Effector memory CD8-positive, alpha-beta T cell (primary cell): ENCODE data around the gene GNAS.

Experiments used
- ATAC-seq: fragments of 150-1000 bp; cut with Tn5 transposase; replicated peaks from 2 replicates; pipeline ENCODE4 v1.10.0; 2021; ENCODE audit warnings: mild to moderate bottlenecking, moderate library complexity
- DNase-seq, 3 experiments: peaks; one replicate each; pipeline ENCODE4 v3.0.0; 2021
- H3K27ac Mint-ChIP-seq, 2 donors: one replicate each; pipeline ENCODE4 v1.8.0; 2022; ENCODE audit warnings: mild to moderate bottlenecking in 2 of 2, mixed read lengths in 2 of 2, moderate library complexity in 2 of 2
- H3K27me3 Mint-ChIP-seq, 2 donors: one replicate each; pipeline ENCODE4 v1.8.0; 2022; ENCODE audit warnings: mixed read lengths in 2 of 2
- H3K36me3 Mint-ChIP-seq: one replicate; pipeline ENCODE4 v1.8.0; 2022; ENCODE audit warnings: mild to moderate bottlenecking, moderate library complexity, mixed read lengths; ENCODE audit not compliant: insufficient read depth
- H3K4me1 Mint-ChIP-seq, 2 donors: one replicate each; pipeline ENCODE4 v1.8.0; 2022; ENCODE audit warnings: low read depth in 2 of 2, mixed read lengths in 2 of 2
- H3K4me3 Mint-ChIP-seq, 2 donors: one replicate each; pipeline ENCODE4 v1.8.0; 2022; ENCODE audit warnings: mild to moderate bottlenecking in 2 of 2, mixed read lengths in 2 of 2, moderate library complexity in 2 of 2
- H3K9me3 Mint-ChIP-seq, 2 donors: one replicate each; pipeline ENCODE4 v1.8.0; 2022; ENCODE audit warnings: mixed read lengths in 2 of 2

The GNAS gene

DNA sequence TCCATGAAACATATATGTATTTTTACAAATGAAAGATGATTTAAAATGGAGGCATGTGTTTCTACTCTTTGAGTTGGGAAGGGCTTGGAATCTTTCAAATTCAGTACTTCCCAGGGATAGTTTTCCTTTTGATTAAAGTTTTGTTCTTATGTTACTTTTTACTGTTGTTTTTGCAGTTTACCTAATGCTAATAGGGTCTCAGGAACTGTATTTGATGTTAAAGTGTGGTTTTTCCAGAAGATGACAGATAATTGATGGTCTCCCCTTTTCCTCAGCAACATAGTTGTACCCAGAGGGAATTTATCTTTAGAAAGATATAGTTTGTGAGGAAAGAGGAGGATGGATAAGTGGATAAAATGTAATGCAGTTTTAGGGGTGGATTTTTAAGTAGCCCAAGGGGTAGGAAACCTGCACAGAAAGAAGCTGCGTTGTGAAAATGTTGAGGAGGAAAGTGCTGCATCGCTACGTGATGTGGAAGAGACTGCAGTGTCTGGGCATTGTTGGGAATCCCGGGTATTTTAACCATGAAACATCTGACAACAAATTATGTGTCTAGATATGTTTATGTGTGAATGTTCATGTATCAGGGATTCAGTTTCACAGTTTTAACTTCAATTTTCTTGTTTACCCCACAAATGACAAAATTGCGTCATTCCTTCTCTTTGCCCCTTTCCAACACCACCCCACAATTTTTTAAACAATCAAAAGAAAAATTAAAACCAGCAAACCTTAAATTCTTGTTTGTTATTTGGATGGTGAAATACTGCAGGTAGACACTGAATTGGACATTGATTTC is 42.3 kb downstream of the GNAS start:
- no peaks in the 10 kb centered on the region for H3K9me3 Mint-ChIP-seq
- H3K4me1 Mint-ChIP-seq = peaks cover 45 to 66% of the 10 kb centered on the region in 2 donors
- peak overlapping the region; percentile 78 to 97 for H3K4me3 Mint-ChIP-seq
- ATAC-seq (no peak), DNase-seq (no peak)
- peak overlapping the region; percentile 96 to 98 for H3K27ac Mint-ChIP-seq
- H3K27me3 Mint-ChIP-seq = no peaks in the 10 kb centered on the region
- peaks cover 80% of the 10 kb centered on the region for H3K36me3 Mint-ChIP-seq

DNA sequence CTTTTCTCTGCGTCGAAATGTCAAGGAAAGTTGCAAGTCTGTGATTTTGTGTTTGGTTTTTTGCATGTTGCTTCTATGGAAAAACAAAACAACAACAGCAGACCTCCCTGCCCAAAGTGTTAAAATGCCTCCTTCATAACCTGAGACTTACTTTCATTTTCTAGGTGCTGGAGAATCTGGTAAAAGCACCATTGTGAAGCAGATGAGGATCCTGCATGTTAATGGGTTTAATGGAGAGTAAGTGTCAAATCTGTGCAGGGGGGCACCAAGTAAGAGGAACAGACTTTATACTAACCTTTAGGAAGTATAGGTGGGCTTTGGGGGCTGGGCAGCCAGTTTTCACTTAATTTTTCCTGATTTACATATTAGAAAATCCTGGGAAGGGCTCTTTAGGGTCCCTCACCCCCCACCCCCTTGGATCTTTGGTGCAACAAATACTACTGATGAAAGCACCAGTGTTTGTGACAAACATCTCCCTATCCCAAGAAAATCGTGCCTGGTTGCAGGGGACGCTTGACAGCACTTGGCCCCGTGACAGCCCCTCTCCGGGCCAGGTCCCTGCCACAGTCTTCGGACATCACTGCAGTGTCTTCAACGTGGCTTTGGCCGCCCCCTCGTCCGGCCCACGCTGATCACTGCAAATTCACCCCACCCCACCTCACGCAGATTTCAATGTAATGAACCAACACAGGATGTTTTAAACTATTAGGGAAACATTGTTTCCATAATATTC is 43.1 kb downstream of the GNAS start:
- ATAC-seq (no peak), DNase-seq (no peak)
- peaks cover 52 to 74% of the 10 kb centered on the region in 2 donors for H3K4me1 Mint-ChIP-seq

DNA sequence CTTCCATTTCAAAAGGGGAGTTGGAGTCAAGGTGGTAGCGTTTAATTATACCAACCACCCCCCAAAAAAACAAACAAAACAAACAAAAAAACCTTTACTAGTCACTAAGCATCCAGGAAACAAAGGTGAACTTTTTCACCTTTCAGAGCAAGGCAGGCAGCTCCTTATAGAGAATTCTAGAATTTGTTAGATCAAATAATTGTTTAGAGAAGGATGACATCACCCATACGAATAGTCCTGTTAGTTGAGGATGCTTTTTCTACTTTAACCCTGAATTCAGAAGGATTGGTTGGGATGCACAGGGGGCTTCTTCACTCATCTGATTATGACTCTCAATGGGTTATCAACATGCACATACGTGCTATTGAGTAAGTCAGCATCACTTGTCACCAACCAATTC is 44.3 kb downstream of the GNAS start:
- Mint-ChIP-seq H3K27ac (peak overlapping the region; percentile 86 to 96), H3K9me3 (no peaks in the 10 kb centered on the region), H3K27me3 (no peaks in the 10 kb centered on the region), H3K4me3 (no peak overlapping the region), H3K4me1 (peaks cover 55 to 82% of the 10 kb centered on the region in 2 donors), H3K36me3 (peaks cover 83% of the 10 kb centered on the region)
- DNase-seq (no peak), ATAC-seq (no peak)

More for the DNA sequence above, 43.1 kb downstream of the GNAS start:
- Mint-ChIP-seq H3K36me3 (peaks cover 80% of the 10 kb centered on the region), H3K9me3 (no peaks in the 10 kb centered on the region), H3K4me3 (peak overlapping the region; percentile 78 to 97), H3K27me3 (no peaks in the 10 kb centered on the region), H3K27ac (peak overlapping the region; percentile 96 to 98)

DNA sequence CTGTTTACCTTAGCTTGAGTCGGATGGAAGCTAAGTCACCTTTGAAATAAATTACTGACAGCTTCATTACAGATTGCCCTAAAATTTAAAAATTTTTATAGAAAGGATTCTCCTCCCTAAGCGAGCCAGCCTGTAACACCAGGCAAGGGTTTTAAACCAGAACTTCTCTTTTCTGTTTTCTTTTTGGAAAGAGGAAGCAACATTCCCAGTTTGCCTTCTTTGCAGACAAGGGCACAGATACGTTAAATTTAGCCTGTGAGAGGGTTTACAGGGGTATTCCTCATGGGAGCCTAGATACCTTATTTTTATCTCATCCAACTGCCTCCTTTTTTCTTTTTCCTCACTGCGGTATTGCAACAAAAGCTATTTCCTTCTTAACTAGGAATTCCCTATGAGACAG is 45.0 kb downstream of the GNAS start:
- peaks cover 83% of the 10 kb centered on the region for H3K36me3 Mint-ChIP-seq
- H3K4me1 Mint-ChIP-seq = peaks cover 57 to 83% of the 10 kb centered on the region in 2 donors
- H3K4me3 Mint-ChIP-seq = no peak overlapping the region
- no peaks in the 10 kb centered on the region for H3K9me3 Mint-ChIP-seq
- peak overlapping the region; percentile 58 to 86 for H3K27ac Mint-ChIP-seq
- DNase-seq = no peak
- ATAC-seq = no peak
- no peaks in the 10 kb centered on the region for H3K27me3 Mint-ChIP-seq

DNA sequence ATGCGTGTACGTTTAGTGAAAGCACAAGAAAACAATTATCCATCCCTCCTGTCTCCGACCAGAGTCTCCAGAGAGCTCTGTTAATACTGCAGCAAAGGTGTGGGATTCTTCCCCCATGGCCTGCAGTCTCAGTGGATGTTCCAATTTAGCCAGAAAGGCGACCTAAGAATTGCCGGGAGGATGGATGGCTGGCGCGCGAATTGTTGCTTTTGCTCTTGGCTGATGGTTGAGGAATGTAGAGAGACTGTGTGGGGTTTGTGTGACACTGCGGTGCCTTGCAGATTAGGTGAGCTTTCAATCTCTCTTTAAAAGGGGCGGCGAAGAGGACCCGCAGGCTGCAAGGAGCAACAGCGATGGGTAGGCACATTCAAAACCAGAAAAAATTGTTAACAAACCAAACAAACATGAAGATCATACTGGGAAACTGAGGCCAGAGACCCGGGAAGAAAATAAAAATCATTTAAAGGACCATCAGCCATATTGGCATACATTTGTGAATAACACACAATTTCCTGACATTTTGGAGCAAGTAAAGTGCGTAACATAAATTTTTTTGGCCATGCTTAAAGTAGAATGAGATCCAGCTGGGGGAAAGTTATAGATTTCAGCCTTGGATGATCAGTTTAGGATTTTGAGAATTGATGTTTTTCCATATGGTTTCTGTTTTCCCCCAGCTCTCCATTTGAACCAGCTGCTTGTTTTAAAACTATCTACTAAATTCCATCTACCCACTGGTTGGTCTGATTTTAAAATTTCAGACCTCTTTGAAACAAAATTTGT is 46.3 kb downstream of the GNAS start:
- H3K27me3 Mint-ChIP-seq = no peaks in the 10 kb centered on the region

DNA sequence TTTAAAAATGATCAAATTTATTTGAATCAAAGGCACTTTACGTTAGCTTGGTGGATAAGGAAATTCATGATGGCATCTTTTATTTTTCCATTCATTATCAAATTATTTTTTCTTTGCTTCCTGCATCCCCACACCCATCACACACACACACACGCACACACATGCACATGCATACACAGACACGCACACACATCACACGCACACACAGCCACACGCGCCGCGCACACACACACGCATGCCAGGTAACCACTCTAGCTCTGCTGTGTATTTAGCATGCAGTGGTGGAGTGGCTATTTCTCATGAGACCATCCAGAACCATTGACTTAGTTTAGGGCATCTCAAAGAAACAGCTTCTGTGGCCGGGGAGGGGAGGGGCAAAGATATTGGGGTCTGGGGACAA is 47.0 kb downstream of the GNAS start:
- ATAC-seq (no peak), DNase-seq (no peak)
- Mint-ChIP-seq H3K9me3 (no peaks in the 10 kb centered on the region), H3K4me1 (peaks cover 54 to 73% of the 10 kb centered on the region in 2 donors), H3K27me3 (no peaks in the 10 kb centered on the region), H3K27ac (peak overlapping the region in 1 of 2 donors; percentile 56), H3K4me3 (no peak overlapping the region), H3K36me3 (peaks cover 89% of the 10 kb centered on the region)

More for the DNA sequence above, 46.3 kb downstream of the GNAS start:
- Mint-ChIP-seq H3K9me3 (no peaks in the 10 kb centered on the region), H3K4me3 (peak overlapping the region in 1 of 2 donors; percentile 1), H3K27ac (peak overlapping the region; percentile 1 to 56), H3K4me1 (peaks cover 57 to 79% of the 10 kb centered on the region in 2 donors), H3K36me3 (peaks cover 83% of the 10 kb centered on the region)
- ATAC-seq (no peak), DNase-seq (no peak)

DNA sequence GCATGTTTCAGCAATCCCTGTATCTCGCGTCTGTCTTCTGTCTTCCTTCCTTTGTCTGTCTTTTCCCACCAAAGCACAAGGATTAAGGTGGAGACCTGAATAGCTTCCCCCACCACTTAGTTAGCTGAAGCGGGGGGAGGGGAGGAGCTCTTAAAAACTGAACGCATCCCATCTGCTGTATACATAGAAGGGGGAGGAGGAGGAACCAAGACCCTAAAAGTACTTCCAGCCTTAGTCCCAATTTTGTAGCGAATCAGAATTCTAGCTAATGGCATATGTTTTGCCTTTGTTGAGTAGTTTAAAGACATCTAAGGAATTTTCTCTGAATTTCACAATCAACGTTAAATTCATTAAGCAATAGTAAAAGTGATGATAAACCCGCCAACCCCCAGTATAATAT is 47.9 kb downstream of the GNAS start:
- Mint-ChIP-seq H3K9me3 (no peaks in the 10 kb centered on the region), H3K36me3 (peaks cover 95% of the 10 kb centered on the region), H3K27me3 (no peaks in the 10 kb centered on the region), H3K4me3 (no peak overlapping the region), H3K4me1 (peaks cover 49 to 71% of the 10 kb centered on the region in 2 donors), H3K27ac (peak overlapping the region in 1 of 2 donors; percentile 24)
- no peak for DNase-seq
- no peak for ATAC-seq

DNA sequence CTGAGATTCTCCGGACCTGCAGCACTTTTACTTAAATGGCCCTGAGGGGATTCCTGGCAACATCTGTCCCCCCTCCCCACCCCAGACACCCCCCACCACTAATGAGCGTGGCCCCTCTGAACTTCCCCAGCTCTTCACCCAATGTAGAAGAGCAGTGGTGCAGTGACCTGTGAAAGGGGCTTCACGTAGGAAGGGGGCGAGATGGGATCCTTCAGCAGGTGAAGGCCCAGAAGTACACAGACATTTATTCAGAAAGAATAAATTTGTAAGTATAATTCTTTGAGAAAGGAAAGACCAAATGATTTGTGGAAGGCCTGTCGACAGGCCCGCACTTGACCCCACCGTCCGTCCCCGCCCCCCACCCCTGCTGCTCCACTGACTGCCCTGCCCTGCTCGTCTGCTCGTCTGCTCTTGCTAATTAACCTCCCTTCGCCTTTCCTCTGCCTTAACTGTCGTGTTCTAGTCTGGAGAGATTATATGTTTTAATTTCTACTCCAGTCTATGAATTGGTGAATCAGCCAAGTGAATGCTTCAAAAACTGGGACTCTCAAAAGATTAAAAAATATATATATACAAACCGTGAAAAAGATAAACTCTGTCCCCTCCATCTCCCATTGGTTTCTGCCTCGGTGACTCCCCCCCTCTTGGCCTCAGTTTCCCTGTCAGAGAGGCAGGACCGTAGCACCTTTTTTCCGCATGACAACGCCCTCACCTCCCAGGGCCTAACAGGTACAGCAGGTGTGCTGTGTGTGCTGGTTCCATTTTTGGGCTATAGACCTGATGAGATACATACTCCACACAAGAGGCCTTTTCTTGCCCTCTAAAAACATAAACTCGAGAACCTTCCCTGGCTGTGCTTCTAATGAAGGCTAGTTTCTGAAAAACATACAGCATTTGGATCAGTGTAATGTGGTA is 49.2 kb downstream of the GNAS start:
- no peak for DNase-seq
- Mint-ChIP-seq H3K4me3 (no peak overlapping the region), H3K27ac (peak overlapping the region; percentile 55 to 90), H3K4me1 (peaks cover 45 to 72% of the 10 kb centered on the region in 2 donors), H3K27me3 (no peaks in the 10 kb centered on the region), H3K36me3 (peaks cover 93% of the 10 kb centered on the region), H3K9me3 (no peaks in the 10 kb centered on the region)
- ATAC-seq = no peak

DNA sequence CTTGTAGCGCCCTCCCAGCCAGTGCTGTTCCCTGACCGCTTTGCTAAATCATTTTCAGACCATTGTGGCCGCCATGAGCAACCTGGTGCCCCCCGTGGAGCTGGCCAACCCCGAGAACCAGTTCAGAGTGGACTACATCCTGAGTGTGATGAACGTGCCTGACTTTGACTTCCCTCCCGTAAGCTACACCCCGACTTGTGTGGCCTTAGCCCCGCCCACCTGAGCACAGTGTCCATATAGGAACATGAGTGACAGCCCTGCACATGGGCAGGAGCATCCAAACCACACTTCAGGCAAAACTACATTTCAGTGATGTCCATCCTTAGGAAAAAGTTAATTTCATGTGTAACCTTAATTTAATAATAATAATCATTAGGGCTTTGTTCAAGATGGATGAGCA is 51.1 kb downstream of the GNAS start:
- Mint-ChIP-seq H3K9me3 (no peaks in the 10 kb centered on the region), H3K27ac (peak overlapping the region in 1 of 2 donors; percentile 54), H3K4me1 (peaks cover 51 to 75% of the 10 kb centered on the region in 2 donors), H3K36me3 (peaks cover 93% of the 10 kb centered on the region), H3K4me3 (peak overlapping the region in 1 of 2 donors; percentile 14), H3K27me3 (no peaks in the 10 kb centered on the region)
- no peak for ATAC-seq
- DNase-seq = no peak

DNA sequence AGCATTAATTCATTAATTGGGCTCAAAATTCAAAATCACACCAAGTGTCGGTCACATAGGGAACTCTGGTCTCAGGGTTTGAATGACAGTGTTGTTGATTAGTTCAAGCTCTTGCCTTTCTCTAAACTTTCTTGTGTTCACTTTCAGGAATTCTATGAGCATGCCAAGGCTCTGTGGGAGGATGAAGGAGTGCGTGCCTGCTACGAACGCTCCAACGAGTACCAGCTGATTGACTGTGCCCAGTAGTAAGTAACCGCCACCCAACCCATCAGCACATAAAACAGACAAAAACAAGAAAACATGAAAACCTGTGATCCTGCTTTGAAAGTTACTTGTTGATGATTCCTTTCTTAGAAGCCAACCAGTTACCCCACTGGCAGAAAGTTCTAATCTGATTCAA is 52.7 kb downstream of the GNAS start:
- Mint-ChIP-seq H3K27me3 (no peaks in the 10 kb centered on the region), H3K4me3 (no peak overlapping the region), H3K4me1 (peaks cover 44 to 61% of the 10 kb centered on the region in 2 donors), H3K36me3 (peaks cover 93% of the 10 kb centered on the region), H3K9me3 (no peaks in the 10 kb centered on the region), H3K27ac (no peak overlapping the region)
- no peak for ATAC-seq
- DNase-seq = no peak

DNA sequence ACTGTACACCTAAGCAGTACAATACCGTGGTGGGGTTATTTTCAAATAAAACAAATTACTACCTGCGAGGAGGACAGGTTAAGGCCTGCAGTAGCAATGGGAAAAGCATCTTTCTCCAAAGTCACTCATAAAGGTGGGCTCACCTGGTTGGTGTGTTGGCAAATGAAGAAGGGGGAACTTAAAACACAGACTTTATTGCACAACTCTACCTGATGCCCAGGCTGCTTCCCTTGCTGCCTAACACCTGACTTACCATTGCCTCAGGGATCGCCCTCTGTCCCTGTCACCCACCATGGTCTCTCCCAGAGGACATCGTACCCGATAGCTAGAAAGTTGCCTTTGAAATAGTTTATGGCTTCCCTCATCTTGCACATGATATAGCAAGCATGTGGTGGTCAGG is 53.6 kb downstream of the GNAS start:
- H3K4me3 Mint-ChIP-seq = peak overlapping the region in 1 of 2 donors; percentile 52
- H3K27me3 Mint-ChIP-seq = no peaks in the 10 kb centered on the region
- H3K4me1 Mint-ChIP-seq = peaks cover 43 to 52% of the 10 kb centered on the region in 2 donors
- H3K36me3 Mint-ChIP-seq = peaks cover 94% of the 10 kb centered on the region
- H3K9me3 Mint-ChIP-seq = no peaks in the 10 kb centered on the region
- DNase-seq (no peak), ATAC-seq (no peak)
- H3K27ac Mint-ChIP-seq = peak overlapping the region; percentile 63 to 88

DNA sequence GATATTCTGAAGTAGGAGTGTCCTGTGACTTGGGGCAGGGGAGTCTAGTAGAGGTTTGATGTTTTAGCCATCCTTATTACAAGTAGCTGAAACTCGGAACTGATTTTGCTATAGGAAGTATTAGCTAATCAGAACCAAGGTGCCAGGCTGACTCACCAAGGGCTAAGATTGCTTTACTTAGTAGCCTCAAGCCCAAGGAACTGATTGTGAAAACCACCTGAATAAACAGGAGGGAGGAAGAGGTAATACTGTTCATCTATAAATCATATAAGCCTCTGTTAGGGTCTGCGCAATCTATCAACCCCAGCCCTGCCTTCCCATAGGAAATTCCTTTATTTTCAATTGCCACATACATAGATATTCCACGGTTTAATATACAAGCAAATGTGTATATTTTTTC is 54.4 kb downstream of the GNAS start:
- H3K27ac Mint-ChIP-seq = peak overlapping the region; percentile 88 to 94
- peaks cover 95% of the 10 kb centered on the region for H3K36me3 Mint-ChIP-seq
- no peaks in the 10 kb centered on the region for H3K9me3 Mint-ChIP-seq
- H3K4me1 Mint-ChIP-seq = peaks cover 44 to 55% of the 10 kb centered on the region in 2 donors
- peak overlapping the region; percentile 52 to 82 for H3K4me3 Mint-ChIP-seq
- no peaks in the 10 kb centered on the region for H3K27me3 Mint-ChIP-seq
- ATAC-seq = peak; percentile 21
- no peak for DNase-seq
